ENCODE results near the gene ITGAE. TPM values are rescaled to one million over a fixed set of nuclear protein-coding genes. Genes with fewer than 3 reads are reported as not detected.

Gene ITGAE, protein sequence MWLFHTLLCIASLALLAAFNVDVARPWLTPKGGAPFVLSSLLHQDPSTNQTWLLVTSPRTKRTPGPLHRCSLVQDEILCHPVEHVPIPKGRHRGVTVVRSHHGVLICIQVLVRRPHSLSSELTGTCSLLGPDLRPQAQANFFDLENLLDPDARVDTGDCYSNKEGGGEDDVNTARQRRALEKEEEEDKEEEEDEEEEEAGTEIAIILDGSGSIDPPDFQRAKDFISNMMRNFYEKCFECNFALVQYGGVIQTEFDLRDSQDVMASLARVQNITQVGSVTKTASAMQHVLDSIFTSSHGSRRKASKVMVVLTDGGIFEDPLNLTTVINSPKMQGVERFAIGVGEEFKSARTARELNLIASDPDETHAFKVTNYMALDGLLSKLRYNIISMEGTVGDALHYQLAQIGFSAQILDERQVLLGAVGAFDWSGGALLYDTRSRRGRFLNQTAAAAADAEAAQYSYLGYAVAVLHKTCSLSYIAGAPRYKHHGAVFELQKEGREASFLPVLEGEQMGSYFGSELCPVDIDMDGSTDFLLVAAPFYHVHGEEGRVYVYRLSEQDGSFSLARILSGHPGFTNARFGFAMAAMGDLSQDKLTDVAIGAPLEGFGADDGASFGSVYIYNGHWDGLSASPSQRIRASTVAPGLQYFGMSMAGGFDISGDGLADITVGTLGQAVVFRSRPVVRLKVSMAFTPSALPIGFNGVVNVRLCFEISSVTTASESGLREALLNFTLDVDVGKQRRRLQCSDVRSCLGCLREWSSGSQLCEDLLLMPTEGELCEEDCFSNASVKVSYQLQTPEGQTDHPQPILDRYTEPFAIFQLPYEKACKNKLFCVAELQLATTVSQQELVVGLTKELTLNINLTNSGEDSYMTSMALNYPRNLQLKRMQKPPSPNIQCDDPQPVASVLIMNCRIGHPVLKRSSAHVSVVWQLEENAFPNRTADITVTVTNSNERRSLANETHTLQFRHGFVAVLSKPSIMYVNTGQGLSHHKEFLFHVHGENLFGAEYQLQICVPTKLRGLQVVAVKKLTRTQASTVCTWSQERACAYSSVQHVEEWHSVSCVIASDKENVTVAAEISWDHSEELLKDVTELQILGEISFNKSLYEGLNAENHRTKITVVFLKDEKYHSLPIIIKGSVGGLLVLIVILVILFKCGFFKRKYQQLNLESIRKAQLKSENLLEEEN
- total RNA-seq = 17.1 and 21.9 TPM in 2 replicates

DNA sequence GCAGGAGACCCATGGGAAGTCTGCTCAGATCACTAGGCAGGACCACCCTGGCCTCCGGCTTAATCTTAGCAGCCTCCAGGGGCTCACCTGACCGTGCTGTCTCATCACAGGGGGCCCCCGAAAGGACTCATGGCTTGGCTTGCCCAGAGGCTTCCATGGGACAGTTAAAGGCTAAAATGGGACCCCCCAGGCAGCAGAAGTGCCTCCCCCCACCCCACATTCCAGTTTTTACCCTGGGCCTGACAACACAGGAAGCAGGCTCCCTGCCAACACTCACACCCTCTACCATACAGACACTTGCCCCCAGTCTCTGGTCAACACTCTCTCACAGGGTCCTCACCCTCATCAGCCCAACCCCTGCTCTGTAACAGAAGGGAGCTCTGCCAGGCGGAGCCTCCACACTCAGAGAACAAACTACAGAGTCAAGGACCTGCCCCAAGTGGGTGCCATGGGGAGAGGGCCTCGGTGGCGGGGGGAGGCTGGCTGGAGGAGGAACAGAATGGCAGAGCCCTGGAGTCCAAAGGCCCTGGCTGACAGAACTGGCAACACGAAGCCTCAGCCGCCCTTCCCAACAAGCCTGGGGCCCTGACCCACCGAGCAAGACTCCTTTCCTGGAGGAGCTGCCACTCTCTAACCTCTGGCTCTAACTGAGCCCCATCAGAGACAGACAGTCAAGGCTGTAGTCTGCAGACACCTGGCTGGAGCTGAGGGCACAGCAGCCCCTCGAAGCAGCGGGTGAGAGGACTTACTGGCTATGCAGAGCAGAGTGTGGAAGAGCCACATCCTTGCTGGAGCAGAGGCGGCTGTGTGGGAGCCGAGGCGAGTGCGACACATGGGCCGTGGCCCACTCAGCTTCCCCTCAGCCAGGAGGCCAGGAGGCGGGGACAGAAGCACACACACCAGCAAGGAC is at the start of gene ITGAE:
Gene ITGAE, minus strand, starts transcription at position 827 of the 910 bp plus-strand sequence. Its CDS starts 44 bp downstream, at position 783.
- no peak within 1 kb of the TSS for H3K4me3 ChIP-seq (ENCODE audit: low read depth, low read length)
- FAIRE-seq (no peak), DNase-seq (ENCODE audit: low read depth) (no peak)
- TF ChIP-seq, protein P1, sequence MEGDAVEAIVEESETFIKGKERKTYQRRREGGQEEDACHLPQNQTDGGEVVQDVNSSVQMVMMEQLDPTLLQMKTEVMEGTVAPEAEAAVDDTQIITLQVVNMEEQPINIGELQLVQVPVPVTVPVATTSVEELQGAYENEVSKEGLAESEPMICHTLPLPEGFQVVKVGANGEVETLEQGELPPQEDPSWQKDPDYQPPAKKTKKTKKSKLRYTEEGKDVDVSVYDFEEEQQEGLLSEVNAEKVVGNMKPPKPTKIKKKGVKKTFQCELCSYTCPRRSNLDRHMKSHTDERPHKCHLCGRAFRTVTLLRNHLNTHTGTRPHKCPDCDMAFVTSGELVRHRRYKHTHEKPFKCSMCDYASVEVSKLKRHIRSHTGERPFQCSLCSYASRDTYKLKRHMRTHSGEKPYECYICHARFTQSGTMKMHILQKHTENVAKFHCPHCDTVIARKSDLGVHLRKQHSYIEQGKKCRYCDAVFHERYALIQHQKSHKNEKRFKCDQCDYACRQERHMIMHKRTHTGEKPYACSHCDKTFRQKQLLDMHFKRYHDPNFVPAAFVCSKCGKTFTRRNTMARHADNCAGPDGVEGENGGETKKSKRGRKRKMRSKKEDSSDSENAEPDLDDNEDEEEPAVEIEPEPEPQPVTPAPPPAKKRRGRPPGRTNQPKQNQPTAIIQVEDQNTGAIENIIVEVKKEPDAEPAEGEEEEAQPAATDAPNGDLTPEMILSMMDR (IDR thresholded peaks at IDR 0.05; ENCODE audit: insufficient read depth, low read length, severe bottlenecking) = no peak
- no peaks in the 10 kb centered on the region for H3K27me3 ChIP-seq (ENCODE audit: control insufficient read depth, insufficient read depth, low read length)
- peaks cover 1% of the 10 kb centered on the region for H3K36me3 ChIP-seq (ENCODE audit: control insufficient read depth, insufficient read depth, low read length)

DNA sequence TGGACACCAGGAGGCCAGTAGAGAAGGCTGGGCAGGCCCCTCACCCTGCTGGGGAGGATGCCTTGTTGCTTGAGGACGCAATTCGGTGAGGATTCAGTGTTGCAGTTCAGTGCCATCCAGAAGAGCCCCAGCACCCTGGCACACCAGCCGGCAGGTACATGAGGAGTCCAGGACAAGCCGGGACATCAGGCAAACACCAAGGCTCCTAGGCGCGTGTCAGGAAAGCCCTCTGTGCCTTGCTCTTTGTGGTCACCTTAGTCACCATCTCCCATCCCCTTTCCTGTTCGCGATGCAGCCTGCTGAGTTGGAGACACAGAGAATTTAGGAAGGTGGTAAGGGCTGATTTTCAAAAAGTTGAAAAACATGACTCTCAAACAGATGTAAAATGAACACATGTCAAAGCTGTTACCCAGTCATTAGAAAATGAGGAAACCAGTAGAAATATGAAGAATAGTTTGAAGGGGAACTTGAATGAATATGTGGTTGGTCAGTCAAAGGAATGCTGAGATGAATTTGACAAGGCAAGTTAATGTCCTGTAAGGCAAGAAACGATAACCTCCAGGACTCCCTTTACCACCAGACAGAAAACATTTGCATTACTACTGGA is 47.3 kb upstream of the ITGAE start:
- Histone ChIP-seq H3K27me3 (ENCODE audit: control insufficient read depth, insufficient read depth, low read length) (no peaks in the 10 kb centered on the region), H3K4me3 (ENCODE audit: low read depth, low read length) (no peak overlapping the region), H3K36me3 (ENCODE audit: control insufficient read depth, insufficient read depth, low read length) (peaks cover 3% of the 10 kb centered on the region)
- no peak for DNase-seq (ENCODE audit: low read depth)
- TF ChIP-seq, protein P1 (IDR thresholded peaks at IDR 0.05; ENCODE audit: insufficient read depth, low read length, severe bottlenecking) = no peak
- no peak for FAIRE-seq

DNA sequence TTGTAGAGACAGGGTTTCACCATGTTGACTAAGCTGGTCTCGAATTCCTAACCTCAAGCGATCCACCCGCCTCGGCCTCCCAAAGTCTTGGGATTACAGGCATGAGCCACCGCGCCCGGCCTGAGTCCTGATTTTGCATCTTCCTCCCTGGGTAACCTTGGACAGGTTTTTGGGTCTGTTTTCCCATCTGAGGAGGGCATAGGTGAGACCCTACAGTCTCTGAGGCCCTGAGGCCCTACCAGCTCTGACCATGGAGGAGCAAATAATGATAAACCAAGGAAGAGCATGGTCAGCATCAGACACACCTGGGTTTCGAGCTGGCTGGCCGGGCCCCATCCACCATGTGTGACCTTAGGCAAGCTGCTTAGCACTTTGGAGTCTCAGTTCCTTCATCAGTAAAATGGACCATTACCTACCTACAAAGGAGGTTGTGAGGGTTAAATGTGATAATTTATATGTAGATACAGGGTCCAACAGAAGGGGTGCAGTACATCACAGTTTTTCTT is 46.2 kb upstream of the ITGAE start:
- DNase-seq (ENCODE audit: low read depth) = no peak
- no peak for FAIRE-seq

DNA sequence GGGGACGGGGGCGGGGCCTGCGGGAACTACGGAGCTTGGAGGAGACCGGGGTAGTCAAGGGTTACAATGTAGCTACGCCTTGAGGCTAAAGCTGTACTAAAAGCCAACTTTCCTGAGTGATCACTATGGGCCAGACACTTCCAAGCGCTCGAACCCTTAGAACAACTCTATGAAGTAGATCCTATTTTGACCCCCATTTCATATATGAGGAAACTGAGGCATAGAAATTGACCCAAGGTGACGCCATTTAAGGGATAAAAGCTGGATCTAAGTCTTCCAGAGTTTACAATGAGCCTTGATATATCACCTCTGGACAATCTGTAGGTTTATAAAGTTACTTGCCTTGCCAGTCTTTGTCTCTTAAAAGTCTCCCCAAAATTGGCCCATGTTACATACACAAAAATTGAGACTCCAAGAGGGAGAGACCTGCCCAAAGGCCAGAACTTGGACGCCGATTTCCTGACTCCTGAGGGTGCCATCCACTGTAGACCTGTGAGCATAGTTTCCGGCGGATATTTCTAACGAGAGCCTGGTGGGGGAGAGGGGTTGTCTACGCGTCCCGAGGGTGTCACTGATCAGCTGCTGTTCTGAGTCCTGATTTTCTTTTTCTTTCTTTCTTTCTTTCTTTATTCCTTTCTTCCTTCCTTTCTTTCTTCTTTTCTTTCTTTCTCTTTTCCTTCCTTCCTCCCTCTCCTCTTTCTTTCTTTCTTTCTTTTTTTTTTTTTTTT is 45.6 kb upstream of the ITGAE start:
- H3K27me3 ChIP-seq (ENCODE audit: control insufficient read depth, insufficient read depth, low read length) = no peaks in the 10 kb centered on the region
- TF ChIP-seq, protein P1 (IDR thresholded peaks at IDR 0.05; ENCODE audit: insufficient read depth, low read length, severe bottlenecking) = no peak
- no peak for FAIRE-seq
- DNase-seq (ENCODE audit: low read depth) = no peak
- no peak overlapping the region for H3K4me3 ChIP-seq (ENCODE audit: low read depth, low read length)
- peaks cover 5% of the 10 kb centered on the region for H3K36me3 ChIP-seq (ENCODE audit: control insufficient read depth, insufficient read depth, low read length)

More for the DNA sequence above, 46.2 kb upstream of the ITGAE start:
- TF ChIP-seq, protein P1 (IDR thresholded peaks at IDR 0.05; ENCODE audit: insufficient read depth, low read length, severe bottlenecking) = no peak
- H3K4me3 ChIP-seq (ENCODE audit: low read depth, low read length) = no peak overlapping the region
- peaks cover 5% of the 10 kb centered on the region for H3K36me3 ChIP-seq (ENCODE audit: control insufficient read depth, insufficient read depth, low read length)
- no peaks in the 10 kb centered on the region for H3K27me3 ChIP-seq (ENCODE audit: control insufficient read depth, insufficient read depth, low read length)

Data from bronchial epithelial cell (primary cell).